WERI-Rb-1 (cell line): ENCODE data around the gene NBPF15.
"Not testable (repeated sequence)": the region's sequence is repeated elsewhere in the genome, so short reads cannot be mapped to it uniquely, and the experiment has no call there.

Experiments
- DNase-seq: peaks from one replicate; pipeline ENCODE4 v3.0.0-alpha.2; 2020
- H3K27ac ChIP-seq: fragments of 250-450 bp; sonication (Bioruptor Pico); 2 replicates; pipeline ENCODE4 v1.5.1; 2020; ENCODE audit warnings: mild to moderate bottlenecking, moderate library complexity
- H3K27me3 ChIP-seq: fragments of 250-450 bp; sonication (Bioruptor Pico); 2 replicates; pipeline ENCODE4 v1.5.1; 2021; ENCODE audit warnings: mild to moderate bottlenecking, low read depth, moderate library complexity; ENCODE audit not compliant: insufficient read depth, severe bottlenecking
- H3K36me3 ChIP-seq: fragments of 250-450 bp; sonication (Bioruptor Pico); 2 replicates; pipeline ENCODE4 v1.5.1; 2020; ENCODE audit warnings: mild to moderate bottlenecking, moderate library complexity
- H3K4me3 ChIP-seq: 2 replicates; pipeline ENCODE4 v1.5.1; 2011; ENCODE audit warnings: low read depth, mild to moderate bottlenecking, control low read depth, low read length
- H3K9me3 ChIP-seq: fragments of 250-450 bp; sonication (Bioruptor Pico); 2 replicates; pipeline ENCODE4 v1.5.1; 2021; ENCODE audit warnings: mild to moderate bottlenecking, moderate library complexity; ENCODE audit not compliant: severe bottlenecking

Gene NBPF15, protein sequence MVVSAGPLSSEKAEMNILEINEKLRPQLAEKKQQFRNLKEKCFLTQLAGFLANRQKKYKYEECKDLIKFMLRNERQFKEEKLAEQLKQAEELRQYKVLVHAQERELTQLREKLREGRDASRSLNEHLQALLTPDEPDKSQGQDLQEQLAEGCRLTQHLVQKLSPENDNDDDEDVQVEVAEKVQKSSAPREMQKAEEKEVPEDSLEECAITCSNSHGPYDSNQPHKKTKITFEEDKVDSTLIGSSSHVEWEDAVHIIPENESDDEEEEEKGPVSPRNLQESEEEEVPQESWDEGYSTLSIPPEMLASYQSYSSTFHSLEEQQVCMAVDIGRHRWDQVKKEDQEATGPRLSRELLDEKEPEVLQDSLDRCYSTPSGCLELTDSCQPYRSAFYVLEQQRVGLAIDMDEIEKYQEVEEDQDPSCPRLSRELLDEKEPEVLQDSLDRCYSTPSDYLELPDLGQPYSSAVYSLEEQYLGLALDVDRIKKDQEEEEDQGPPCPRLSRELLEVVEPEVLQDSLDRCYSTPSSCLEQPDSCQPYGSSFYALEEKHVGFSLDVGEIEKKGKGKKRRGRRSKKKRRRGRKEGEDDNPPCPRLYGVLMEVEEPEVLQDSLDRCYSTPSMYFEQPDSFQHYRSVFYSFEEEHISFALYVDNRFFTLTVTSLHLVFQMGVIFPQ

DNA sequence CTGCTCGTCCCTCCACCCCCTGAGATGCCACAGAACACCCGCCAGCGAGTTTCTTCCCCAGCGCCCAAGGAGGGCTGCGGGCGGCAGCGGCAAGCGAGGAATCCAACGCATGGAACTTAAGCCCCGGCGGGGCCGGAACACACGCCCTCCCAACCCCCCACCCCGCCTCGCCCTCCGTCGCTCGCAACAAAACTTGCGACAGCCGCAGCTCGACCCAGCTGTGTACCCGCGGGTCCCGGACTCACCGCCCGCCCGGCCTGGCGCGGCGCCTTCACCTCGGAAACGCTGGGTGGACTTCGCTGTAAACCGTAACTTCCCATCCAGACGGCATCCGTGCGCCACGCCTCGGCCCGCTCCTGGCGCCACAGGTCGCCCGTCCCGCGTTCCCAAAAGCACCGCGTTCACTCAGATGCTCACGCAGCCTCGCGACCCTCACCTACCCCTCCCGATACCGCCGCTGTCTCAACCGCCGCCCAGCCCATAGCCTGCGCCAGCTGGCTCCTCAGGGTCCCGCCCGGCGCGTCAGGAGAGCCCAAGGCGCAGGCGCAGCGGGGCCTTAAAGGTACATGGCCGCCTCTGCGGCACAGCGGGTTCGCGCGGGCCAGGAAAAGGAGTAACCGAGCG is at the start of gene NBPF15:
TSS of gene NBPF15 (minus strand) at position 534 of the 624 bp plus-strand sequence. CDS start 21,666 bp downstream, outside the sequence.
- Histone ChIP-seq H3K27ac (peak within 1 kb of the TSS; percentile 59), H3K4me3 (peak within 1 kb of the TSS; percentile 73)
- peak; percentile 92 for DNase-seq

DNA sequence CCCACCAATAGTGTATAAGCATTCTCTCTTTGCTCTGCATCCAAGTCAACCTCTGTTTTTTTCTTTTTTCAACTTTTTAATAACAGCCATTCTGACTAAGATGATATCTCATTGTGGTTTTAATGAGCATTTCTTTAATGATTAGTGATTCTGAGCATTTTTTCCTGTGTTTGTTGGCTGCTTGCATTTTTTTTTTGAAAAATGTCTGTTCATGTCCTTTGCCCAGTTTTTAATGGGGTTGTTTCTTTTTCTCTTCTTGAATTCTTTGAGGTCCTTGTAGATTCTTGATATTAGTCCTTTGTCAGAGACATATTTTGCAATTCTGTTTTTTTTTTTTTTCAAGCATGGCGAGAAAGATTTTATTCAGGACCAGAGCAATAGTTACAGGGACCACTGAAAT is 35.0 kb upstream of the NBPF15 start:
- not testable (repeated sequence) for H3K27me3 ChIP-seq, H3K27ac ChIP-seq, H3K9me3 ChIP-seq, DNase-seq, H3K4me3 ChIP-seq, H3K36me3 ChIP-seq

More for the DNA sequence above, at the start of gene NBPF15:
- not testable (repeated sequence) for H3K27me3 ChIP-seq, H3K9me3 ChIP-seq, H3K36me3 ChIP-seq

DNA sequence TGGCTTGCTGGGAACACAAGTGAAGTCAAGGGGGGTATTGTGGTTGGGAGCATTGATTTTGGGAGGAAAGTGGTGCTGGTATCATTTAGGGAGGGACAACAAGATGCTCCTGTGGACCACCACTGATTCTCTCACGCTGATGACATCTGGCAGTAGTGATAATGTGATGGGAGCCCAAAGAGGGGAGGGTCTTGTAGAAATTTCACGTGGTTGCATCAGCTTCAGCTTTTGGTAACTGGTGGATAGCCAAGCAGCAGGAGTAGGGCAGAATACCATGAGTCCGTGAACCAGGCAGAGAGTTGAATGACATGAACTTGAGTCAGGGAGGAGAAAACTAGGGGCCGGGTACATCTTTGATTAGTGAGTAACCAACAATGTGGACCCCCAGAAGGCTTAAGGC is 32.7 kb upstream of the NBPF15 start:
- H3K9me3 ChIP-seq, DNase-seq, H3K4me3 ChIP-seq, H3K27ac ChIP-seq, H3K36me3 ChIP-seq, H3K27me3 ChIP-seq: not testable (repeated sequence)

DNA sequence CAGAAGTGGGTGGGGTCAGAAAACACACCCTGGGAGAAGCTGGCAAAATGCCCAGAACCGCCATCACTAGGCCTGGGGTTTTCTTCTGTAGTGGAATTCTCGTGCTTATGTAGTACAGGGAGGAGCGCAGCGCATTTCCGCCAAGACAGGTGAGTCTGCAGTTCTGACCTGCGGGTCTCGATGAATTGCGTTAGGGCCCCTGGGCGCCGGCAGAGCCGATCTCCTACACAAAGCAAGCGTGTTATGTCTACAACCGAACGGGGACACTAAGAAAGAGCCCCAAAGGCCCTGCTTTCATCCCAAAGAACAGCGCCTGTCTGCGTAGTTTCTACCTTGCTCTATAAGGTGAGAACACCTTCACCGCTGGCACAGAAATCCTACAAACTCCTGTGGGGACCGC is 28.9 kb upstream of the NBPF15 start:
- H3K36me3 ChIP-seq, H3K27me3 ChIP-seq, DNase-seq, H3K27ac ChIP-seq, H3K9me3 ChIP-seq, H3K4me3 ChIP-seq: not testable (repeated sequence)

DNA sequence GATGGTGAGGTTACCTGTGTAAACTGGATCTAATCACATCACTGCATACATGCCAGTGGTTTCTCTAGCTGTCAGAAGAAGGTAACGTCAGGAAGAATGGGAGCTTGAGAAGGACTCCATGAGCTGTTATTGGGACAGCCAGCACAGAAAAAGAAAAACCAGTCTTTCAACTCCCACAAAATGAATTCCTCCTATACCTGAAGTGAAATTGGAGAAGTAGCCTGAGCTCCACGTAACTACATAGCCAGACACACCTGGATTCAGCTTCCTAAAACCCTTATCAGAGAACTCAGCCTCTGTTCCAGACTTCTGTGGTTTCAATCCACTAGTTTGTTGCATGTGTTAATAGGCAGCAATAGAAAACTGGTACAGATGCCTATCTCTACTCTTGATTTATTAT is 25.5 kb upstream of the NBPF15 start:
- not testable (repeated sequence) for H3K36me3 ChIP-seq, DNase-seq, H3K4me3 ChIP-seq, H3K27me3 ChIP-seq, H3K9me3 ChIP-seq, H3K27ac ChIP-seq

DNA sequence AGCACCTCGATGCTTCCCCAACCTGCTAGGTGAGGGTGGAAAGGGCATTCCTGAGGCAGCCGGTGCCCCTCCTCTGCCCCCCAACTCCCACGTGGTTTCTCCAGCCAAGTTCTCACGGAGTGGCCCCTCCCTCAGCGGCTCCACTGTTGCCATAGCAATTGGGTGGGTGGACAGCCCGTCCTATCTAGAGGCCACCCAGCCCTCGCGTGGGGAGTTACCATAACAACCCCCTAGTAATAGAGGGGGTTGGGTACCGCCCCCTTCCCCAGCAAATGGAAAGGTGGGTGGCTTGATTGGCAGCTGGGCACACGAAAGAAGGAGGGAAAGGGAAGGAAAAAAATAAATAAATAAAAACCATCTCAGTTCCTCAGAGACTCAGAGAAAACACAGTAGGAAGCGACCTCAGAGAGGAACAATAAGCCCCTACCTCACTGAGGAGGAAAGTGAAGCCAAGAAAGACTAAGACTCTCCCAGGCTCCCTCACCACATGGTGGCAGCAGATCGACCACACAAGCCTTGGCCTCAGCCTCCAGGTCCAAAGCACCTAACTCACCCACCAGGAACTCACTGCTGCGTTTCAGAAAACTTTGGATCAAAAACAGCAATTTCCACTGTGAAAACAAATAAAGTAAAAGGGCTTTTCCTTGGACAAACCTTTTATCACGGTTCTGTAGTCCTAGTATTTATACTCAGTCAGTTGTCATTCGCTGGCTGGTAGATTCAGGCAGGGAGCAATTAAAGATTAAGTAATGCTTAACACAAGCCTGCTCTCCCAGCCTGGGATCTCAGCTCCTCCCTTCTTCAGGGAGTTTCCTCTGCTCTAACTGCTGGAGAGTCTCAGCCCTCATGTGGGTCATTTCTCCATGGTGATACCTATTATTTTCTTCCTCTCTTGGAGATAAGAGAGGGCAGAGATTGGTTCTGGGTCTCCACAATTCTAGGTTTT is 23.9 kb upstream of the NBPF15 start:
- DNase-seq = peak; percentile 24
- not testable (repeated sequence) for H3K9me3 ChIP-seq, H3K27me3 ChIP-seq, H3K4me3 ChIP-seq, H3K36me3 ChIP-seq, H3K27ac ChIP-seq

DNA sequence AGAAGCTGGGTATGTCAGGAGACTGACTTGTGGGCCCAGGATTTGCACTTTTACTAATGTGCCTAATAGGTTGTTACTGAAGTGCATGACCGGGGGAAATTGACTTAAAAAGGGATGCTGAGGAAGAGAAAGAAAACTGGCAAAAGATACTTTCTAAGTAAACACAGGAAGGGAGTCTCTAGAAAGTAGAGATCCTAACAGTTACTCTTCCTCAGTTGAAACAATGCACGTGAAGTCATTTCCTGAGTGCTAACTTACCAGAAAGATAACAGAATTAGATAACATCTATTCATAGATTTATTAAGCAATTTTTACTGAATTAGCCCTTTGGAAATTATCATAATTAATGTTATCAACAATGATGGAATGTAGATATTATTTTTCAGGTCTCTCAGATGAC is 12.4 kb upstream of the NBPF15 start:
- not testable (repeated sequence) for H3K27me3 ChIP-seq, DNase-seq, H3K4me3 ChIP-seq, H3K9me3 ChIP-seq, H3K36me3 ChIP-seq, H3K27ac ChIP-seq

DNA sequence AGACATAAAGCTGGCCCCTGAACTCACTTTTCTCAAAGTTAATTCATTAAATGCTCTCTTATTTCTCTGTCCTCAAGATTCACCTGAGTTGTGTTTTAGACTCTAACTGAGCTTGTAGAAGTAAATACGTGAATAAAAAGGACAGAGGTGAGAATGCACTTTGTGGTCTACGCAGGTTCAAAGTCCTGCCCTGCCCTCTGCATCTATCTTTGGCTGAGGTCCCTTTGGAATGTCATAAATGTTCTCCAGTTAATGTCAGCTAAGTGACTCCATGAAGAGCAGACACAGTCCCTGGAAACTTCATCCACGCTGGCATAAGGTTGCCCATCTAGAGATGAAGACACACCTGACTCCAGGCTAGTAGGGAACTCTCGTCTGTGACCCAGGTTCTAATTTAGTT is 10.0 kb upstream of the NBPF15 start:
- not testable (repeated sequence) for H3K27me3 ChIP-seq, DNase-seq, H3K27ac ChIP-seq, H3K9me3 ChIP-seq, H3K36me3 ChIP-seq, H3K4me3 ChIP-seq

DNA sequence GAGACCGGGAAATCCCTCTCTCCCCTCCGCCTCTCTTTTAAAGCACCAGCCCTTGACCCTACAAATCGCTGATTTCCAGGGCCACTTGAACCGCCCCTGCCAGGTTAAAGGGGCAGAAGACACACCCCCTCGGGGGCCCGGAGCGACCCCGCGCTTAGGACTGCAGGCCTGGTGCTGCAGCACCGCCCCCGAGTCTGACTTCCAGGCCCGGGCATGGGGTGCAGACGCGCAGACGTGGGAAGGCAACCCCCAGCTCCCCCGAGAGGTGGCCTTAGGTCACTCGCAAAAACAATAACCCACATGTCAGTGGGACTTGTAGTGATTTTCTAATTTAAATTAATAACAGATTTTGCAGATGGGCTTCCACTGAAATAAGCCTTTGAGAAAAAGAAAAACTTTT is 309 bp upstream of the NBPF15 start:
- peak overlapping the region; percentile 73 for H3K4me3 ChIP-seq
- H3K27ac ChIP-seq, H3K9me3 ChIP-seq, DNase-seq, H3K27me3 ChIP-seq, H3K36me3 ChIP-seq: not testable (repeated sequence)

DNA sequence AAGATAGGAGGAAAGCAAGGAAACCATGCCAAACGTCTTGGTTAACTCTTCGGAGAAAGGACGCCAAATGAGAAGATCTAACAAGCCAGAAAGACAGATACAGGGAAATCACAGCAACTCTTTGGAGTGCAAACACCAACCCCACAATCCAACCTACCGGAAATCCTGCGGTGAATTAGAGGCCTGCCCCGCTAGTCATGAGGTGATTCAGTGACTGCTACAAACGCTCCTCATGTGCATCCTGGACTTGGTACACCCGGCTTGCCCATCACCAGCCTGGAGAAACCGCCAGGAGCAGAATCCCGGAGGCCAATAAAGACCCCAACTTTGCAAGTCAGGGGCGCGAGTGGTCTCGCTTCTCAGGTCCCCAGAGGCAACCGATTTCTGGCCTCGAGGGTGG is 783 bp downstream of the NBPF15 start:
- H3K27me3 ChIP-seq, DNase-seq, H3K9me3 ChIP-seq, H3K36me3 ChIP-seq: not testable (repeated sequence)
- Histone ChIP-seq H3K27ac (peak overlapping the region; percentile 59), H3K4me3 (peak overlapping the region; percentile 73)

DNA sequence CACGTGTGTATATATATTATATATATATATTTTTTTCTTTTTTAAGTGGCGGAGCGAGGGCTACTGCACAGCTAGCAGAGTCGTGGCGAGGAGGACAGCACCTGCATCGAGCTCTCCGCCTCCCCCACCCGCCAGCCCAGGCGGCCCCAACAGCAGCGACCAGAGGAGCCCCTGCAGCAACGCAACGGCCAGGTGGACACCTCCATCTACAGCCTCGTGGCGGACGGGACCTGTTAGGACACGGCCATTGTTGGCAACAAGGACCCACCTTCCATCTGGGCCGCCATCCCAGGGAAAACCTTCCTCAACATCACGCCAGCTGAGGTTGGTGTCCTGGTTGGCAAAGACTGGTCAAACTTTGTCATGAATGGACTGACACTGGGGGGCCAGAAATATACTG is 19.1 kb downstream of the NBPF15 start:
- not testable (repeated sequence) for H3K4me3 ChIP-seq, H3K9me3 ChIP-seq, H3K27ac ChIP-seq, DNase-seq, H3K27me3 ChIP-seq, H3K36me3 ChIP-seq

DNA sequence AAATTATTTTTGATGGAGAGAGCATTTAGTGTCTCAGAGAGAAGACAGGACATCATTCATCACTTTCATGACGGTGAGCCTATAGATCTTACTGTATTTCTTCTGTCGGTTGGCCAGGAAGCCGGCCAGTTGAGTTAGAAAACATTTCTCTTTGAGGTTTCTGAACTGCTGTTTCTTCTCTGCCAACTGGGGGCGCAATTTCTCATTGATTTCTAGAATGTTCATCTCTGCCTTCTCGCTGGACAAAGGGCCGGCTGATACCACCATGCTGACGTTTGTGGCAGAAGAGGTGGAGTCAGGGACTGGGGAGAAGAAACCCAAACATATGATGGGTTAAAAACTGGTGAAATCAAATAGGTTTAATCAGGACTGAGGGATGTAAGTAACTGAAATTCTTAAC is 21.7 kb downstream of the NBPF15 start:
- not testable (repeated sequence) for H3K27me3 ChIP-seq, H3K4me3 ChIP-seq, H3K27ac ChIP-seq, H3K36me3 ChIP-seq, H3K9me3 ChIP-seq
- DNase-seq = peak; percentile 43

DNA sequence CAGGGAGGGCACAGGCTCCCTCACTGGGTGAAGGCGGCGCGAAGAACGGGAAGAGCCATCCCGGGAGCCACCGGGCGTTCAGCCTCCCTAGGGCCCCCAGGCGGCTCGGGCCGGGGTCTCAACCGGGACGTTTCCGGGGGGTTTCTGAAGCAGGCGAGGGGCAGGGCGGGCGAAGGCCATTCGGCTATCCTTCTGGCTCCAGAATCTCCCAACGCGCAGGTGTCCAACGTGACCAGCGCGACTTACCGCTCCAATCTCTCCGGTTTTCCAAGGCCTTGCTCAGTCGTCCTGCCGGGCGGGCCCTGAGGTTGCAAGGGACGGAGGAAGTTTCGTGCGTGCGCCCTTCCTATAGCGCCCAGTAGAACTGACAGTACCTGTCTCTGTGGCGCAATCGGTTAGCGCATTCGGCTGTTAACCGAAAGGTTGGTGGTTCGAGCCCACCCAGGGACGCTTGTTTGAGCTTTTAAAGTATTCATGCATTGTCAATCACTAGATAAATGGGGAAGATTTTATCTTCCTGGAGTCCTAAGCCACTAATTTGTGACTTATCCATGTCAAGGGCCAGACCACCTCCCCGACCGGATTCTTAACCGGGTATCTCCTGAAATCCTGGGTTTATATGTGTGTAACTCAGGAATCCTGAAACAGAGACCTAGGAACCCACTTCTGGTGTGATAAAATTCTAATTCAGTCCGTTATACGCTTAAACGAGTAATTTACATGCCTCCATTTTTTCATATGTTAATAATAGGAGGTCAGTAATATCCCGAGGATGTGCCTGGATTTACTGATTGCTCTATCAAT is 42.4 kb downstream of the NBPF15 start:
- Histone ChIP-seq H3K27ac (peak overlapping the region; percentile 71), H3K36me3 (peaks cover 12% of the 10 kb centered on the region), H3K4me3 (peak overlapping the region; percentile 50)
- DNase-seq = peak; percentile 91
- H3K9me3 ChIP-seq, H3K27me3 ChIP-seq: not testable (repeated sequence)
